ENCODE results near the gene PPP1R7.

Gene PPP1R7

GRCh38 chr2:241161646-241162281, 11.5 kb downstream of the PPP1R7 start:
- DNase-seq (ENCODE audit: low read depth in 3 of 3) = no peak

GRCh38 chr2:241163601-241164118, 13.4 kb downstream of the PPP1R7 start:
- DNase-seq (ENCODE audit: low read depth in 3 of 3) = no peak

DNA sequence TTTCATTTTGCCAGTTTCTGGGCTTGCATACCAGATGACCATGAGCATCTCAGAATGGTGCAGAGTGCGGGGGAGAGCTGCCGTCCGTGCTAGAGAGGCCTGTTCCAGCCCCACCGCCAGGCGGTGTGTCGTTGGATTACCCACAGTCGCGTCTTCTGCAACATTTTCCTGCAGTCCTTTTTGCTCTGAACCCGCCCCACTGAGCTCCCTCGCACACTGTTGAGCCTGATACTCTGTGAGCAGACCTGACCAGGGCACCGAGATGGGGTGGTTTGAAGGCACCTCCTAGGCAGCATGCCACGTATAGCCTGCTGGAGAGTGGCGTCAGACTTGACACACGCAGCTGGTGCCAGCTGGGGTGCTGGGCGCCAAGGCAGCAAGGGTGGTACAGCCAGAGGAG, 18.1 kb downstream of the PPP1R7 start:
- DNase-seq (ENCODE audit: low read depth in 3 of 3) = no peak

DNA sequence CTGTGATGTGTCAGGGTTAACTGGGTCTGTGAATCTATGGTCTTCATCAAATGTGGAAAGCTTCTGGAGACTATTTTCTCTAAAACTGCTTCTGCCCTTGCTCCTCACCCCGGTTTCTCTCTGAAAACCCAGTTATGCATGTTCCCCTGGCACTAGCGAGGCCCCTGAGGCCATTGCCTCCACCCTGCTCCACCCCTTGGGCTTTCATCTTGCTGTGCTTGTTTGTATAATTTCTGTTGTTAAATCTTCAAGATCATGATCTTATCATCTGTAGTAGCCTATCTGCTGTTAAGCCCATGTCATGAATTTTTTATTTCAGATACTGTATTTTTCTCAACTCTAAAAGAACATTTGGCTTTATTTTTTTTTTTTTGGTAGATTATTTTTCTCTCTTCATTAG, 23.3 kb downstream of the PPP1R7 start:
- DNase-seq (ENCODE audit: low read depth in 3 of 3) = no peak

DNA sequence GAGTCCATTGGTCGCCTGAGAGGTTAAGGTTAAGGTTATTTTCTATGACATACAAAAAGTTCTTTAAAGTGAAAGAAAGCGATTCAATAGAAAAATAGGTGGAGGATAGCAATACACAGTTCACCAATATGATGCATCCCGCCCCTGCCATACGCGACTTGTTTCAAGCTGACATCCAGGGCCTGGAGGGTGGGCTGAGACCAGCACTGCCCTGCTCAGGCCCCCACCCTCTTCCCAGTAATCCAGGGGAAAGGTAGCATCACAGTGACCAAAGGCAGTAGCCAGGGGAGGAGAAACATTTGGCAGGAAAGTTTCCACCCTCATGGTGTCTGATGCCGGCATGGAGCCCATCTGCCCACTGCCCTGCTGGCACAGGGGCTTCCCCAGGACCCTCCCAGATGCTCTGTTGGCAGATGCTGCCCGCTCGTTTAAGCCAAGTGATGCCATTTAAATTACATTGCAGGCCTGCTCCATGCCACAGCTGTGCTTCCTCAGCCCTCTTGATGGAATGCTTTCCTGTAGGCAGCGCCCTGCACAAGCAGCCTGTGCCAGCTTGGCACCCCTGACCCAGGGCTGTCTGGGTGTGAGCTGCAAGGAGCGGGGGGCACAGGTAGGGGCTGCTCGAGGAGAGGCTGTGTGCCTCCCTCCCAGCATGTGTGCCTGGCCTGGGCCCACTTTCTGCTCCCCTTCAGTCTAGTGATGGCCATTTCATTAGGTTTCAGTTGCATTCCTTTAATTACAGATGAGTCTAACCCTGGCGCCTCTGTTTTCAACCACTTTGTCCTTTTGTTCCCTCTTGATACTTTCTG, 27.5 kb downstream of the PPP1R7 start:
- DNase-seq (ENCODE audit: low read depth in 3 of 3) = no peak

DNA sequence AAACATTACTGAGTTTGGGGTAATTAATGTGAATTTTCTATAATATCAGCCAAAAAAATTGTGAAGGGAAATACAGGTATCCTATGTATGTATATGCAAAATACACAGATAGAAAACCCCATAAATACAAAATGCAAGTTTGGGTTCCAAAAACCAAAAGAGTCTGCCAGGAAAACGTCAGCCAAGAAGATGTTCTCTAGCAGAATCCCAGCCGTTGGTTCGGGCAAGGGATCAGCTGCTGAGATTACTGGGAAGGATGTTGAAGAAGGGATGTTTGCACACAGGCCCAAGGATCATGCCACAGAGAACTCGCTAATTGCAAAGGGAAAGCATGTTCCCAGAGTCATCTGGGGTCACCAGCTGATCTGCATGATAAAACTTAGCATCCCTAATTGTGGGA, 28.7 kb downstream of the PPP1R7 start:
- no peak for DNase-seq (ENCODE audit: low read depth in 3 of 3)

- no peak for DNase-seq (ENCODE audit: low read depth in 3 of 3)
Measured at GRCh38 chr2:241179899-241180298, 29.6 kb downstream of the PPP1R7 start.

DNA sequence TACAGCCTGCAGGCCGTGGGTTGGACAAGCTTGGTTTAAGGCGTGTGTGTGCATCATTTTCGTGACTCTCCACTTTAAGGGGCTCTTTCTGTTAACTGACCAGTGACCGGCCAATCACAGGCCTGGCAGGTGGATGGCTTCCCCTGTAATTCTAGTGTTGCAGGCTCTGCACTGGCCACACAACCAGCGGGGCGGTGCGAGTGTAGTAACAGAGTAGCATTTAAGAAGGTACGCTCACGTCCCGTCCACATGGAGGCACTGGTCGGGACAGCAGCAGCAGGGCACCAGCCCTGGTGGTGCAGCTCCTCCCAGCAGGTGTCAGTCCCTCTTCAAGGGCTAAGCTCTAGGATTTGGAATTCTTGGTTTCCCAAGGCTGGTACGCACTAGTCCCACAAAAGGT, 30.2 kb downstream of the PPP1R7 start:
- no peak for DNase-seq (ENCODE audit: low read depth in 3 of 3)

- DNase-seq (ENCODE audit: low read depth in 3 of 3) = no peak
Measured at GRCh38 chr2:241182126-241182525, 31.9 kb downstream of the PPP1R7 start.

DNA sequence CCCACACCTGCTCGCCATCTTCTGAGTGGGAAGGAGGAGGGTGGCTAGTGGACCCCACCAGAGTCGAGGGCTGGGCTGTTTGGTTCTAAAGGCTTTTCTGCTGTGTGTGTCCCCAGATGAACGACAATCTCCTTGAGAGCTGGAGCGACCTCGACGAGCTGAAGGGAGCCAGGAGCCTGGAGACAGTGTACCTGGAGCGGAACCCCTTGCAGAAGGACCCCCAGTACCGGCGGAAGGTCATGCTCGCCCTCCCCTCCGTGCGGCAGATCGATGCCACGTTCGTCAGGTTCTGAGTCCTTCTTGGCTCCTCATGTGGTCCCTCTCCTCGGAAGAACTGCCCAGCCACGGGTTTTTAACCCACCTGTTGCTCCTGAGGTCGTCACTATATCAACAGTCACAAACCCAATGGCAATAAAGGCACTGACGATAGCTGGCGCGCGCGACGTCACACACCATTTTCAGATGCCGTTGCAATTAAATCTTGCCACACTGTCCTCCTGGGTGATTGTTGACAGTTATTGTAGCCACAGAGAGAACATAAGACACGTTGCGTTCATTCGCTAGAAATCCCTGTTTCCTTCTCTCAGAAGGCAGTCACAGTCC, 32.4 kb downstream of the PPP1R7 start:
- no peak for DNase-seq (ENCODE audit: low read depth in 3 of 3)

- DNase-seq (ENCODE audit: low read depth in 3 of 3) = no peak
Measured at GRCh38 chr2:241183221-241183620, 33.0 kb downstream of the PPP1R7 start.

DNA sequence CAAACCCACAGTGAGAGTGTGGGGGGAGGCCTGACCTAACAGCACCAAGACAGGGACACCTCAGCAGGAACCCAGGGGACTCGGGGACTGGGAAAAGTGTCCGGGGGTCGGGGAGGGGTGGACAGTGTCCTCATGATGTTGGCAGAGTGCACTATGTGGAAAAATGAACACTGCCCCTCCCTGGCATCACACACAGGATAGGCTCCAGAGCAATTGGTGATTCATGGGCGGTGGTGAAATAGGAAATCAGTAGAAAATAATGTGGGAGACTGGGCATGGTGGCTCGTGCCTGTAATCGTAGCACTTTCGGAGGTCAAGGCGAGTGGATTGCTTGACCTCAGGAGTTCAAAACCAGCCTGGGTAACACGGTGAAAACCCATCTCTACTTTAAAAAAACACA, 34.6 kb downstream of the PPP1R7 start:
- DNase-seq (ENCODE audit: low read depth in 3 of 3) = no peak

DNA sequence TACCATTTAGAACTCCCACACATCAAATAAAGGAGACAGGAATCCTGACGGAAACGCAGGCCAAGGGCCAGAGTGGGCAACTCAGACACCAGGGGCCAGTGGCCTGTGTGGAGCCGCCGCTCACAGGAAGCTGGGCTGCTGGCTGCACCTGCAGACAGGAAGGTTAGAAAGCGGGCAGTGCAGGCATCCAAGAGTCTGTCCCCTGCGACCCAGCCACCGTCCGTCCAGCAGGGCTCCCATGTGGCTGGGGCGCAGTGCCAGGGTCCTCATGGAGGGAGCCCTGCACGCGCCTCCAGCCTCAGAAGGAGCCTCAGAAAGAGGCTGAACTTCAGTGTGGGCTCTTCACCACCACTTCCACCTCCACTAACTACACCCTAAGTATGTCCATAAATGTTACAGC, 35.7 kb downstream of the PPP1R7 start:
- no peak for DNase-seq (ENCODE audit: low read depth in 3 of 3)

GRCh38 chr2:241187101-241187917, 37.0 kb downstream of the PPP1R7 start:
- DNase-seq (ENCODE audit: low read depth in 3 of 3) = no peak

DNA sequence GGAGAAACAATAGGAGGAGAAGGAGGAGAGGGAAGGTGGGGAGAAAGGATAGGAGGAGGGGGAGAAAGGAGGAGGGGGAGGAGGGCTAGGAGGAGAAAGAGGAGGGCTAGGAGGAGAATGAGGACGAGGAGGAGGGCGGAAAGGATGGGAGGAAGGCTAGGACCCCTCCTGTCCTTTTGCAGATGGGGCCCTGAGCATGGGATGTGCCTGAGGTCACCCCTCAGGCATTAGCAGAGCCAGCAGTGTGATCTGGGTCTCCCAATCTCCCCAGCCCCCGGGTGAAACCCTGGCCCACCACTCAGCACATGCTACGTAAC, 37.6 kb downstream of the PPP1R7 start:
- DNase-seq (ENCODE audit: low read depth in 3 of 3) = no peak

DNA sequence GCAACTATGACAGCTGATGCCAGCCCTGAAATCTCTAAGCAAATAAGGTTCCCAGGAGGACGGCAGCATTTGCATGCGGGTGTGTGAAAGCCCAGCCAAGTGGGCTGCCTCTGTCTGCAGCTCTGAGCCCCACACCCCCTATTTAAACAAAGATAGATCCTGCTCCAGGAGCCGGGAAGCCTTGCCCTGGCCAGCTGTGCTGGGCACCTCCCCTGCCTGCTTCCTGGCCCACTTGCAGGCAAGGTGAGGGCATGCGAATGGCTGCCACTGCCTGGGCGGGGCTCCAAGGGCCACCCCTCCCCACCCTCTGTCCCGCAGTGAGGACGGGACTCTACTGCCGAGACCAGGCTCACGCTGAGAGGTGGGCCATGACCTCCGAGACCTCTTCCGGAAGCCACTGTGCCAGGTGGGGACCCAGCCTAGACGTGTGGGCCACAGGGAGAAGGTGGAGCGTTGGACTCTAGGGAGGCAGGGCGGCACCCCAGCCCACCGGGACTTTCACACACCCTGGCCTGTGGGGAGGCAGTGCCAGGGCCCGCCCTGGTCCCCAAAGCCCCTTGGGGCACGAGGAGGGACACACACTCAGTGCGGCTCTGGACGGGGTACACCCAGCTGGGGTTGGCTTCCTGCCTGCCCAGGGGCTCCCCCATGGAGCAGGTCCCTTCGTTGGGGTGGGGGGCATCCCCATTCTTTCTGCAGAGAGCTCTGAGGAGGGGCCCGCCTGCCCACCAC, 38.3 kb downstream of the PPP1R7 start, which contains the start of gene ANO7:
Gene ANO7 (plus strand): TSS at position 317 of the 732 bp plus-strand sequence. CDS start 1,387 bp downstream, outside the sequence.
- no peak for DNase-seq (ENCODE audit: low read depth in 3 of 3)

- no peak for DNase-seq (ENCODE audit: low read depth in 3 of 3)
Measured at GRCh38 chr2:241189093-241189855, 39.0 kb downstream of the PPP1R7 start.

GRCh38 chr2:241189856-241190201, 39.6 kb downstream of the PPP1R7 start:
- no peak for DNase-seq (ENCODE audit: low read depth in 3 of 3)

- DNase-seq (ENCODE audit: low read depth in 3 of 3) = no peak
Measured at GRCh38 chr2:241190291-241190981, 40.2 kb downstream of the PPP1R7 start.

- no peak for DNase-seq (ENCODE audit: low read depth in 3 of 3)
Measured at GRCh38 chr2:241191081-241191480, 40.8 kb downstream of the PPP1R7 start.
